HL-60 (cell line): ENCODE data around the gene LYSMD4.
"Not testable (repeated sequence)": the region's sequence is repeated elsewhere in the genome, so short reads cannot be mapped to it uniquely, and the experiment has no call there.

ENCODE experiments used
- DNase-seq, 2 experiments: peaks; one replicate each; pipeline ENCODE4 v3.0.0-alpha.2; 2010 to 2020; ENCODE audit warnings: low read depth in 1 of 2, low spot score in 1 of 2
- H3K27ac ChIP-seq: fragments of 250-450 bp; sonication (Bioruptor Pico); replicated peaks from 2 replicates; pipeline ENCODE4 v1.5.1; 2020; ENCODE audit warnings: mild to moderate bottlenecking, moderate library complexity
- H3K27me3 ChIP-seq: fragments of 250-450 bp; sonication (Bioruptor Pico); 2 replicates; pipeline ENCODE4 v1.5.1; 2021; ENCODE audit warnings: mild to moderate bottlenecking, moderate library complexity; ENCODE audit not compliant: insufficient read depth, poor library complexity, severe bottlenecking
- H3K4me3 ChIP-seq: replicated peaks from 2 replicates; pipeline ENCODE4 v1.5.1; 2011; ENCODE audit warnings: mild to moderate bottlenecking, control low read depth, low read length; ENCODE audit not compliant: insufficient read depth
- GABPA ChIP-seq: IDR thresholded peaks from 2 replicates; pipeline ENCODE4 v1.6.1; 2012; ENCODE audit warnings: low read depth
- POLR2AphosphoS5 ChIP-seq: IDR thresholded peaks from 2 replicates; pipeline ENCODE4 v1.6.1; 2012; ENCODE audit warnings: low read depth
- SPI1 ChIP-seq: IDR thresholded peaks from 2 replicates; pipeline ENCODE4 v1.6.1; 2012; ENCODE audit warnings: low read depth, mild to moderate bottlenecking, borderline replicate concordance
- long read RNA-seq: library from polyadenylated mRNA; unstranded; transcript quantifications from one replicate; pipeline ENCODE4 v2.0.0, GENCODE V29; 2020
- TF ChIP-seq, protein P1 (sequence below): IDR thresholded peaks from one replicate; pipeline ENCODE4 v1.5.1; 2011; ENCODE audit warnings: low read length, control low read depth, inconsistent platforms; ENCODE audit not compliant: insufficient read depth
- TF ChIP-seq, protein P2 (sequence below): IDR thresholded peaks from 2 replicates; pipeline ENCODE4 v1.6.1; 2012; ENCODE audit warnings: low read depth; ENCODE audit not compliant: insufficient replicate concordance

Gene LYSMD4
- long read RNA-seq, transcript LYSMD4-204 (3 exons, 2,672 nt): major isoform, 9 of 47 reads
- long read RNA-seq, partial matches to known transcripts: 4 of 47 reads
- long read RNA-seq, other reads (novel, unspliced or antisense): 31 of 47 reads

DNA sequence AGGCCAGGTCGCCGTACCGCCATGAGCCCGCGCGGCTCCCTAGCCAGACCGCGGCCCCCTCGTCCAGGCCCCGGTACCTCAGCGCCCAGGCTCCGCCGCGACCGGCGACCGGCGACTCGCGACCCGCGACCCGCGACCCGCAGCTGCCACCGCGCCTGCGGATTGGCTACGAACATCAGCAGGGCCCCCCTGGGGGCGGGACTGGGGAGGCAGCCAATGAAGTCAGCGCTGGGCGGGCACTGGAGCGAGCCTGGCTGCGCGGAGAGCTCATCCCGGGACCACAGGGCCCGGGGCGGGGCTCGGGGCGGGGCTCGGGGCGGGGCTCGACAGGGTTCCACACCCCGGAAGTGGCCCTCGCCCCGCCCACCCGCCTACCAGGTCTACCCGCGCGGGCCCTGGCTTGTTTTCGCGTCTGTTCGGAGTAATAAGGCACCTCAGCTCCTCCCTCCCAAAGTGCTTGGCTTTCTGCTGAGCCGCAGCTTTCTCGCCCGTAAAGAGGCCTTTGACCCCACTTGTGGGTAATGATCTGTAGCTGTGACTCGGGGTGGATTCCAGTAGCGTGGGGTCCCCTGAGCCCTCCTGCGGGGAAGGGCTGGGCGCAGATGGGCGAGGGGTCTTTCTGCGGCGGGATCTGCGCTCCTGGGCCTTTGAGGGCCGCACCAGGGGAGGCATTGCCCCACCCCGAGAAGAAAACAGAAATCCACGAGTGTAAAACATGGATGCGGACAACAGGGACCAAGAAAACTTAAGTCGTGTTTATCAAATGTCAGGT, at the start of gene LYSMD4:
Gene LYSMD4, minus strand, starts transcription at position 170 of the 772 bp plus-strand sequence. CDS start 1,438 bp downstream, outside the sequence.
- Histone ChIP-seq H3K27ac (peak within 1 kb of the TSS; percentile 69), H3K4me3 (peak within 1 kb of the TSS; percentile 77), H3K27me3 (no peaks in the 10 kb centered on the region)
- no peak for TF ChIP-seq SPI1
- TF ChIP-seq POLR2AphosphoS5: peak; percentile 44; the same call in 1 of the 2 replicates
- TF ChIP-seq, protein P1, sequence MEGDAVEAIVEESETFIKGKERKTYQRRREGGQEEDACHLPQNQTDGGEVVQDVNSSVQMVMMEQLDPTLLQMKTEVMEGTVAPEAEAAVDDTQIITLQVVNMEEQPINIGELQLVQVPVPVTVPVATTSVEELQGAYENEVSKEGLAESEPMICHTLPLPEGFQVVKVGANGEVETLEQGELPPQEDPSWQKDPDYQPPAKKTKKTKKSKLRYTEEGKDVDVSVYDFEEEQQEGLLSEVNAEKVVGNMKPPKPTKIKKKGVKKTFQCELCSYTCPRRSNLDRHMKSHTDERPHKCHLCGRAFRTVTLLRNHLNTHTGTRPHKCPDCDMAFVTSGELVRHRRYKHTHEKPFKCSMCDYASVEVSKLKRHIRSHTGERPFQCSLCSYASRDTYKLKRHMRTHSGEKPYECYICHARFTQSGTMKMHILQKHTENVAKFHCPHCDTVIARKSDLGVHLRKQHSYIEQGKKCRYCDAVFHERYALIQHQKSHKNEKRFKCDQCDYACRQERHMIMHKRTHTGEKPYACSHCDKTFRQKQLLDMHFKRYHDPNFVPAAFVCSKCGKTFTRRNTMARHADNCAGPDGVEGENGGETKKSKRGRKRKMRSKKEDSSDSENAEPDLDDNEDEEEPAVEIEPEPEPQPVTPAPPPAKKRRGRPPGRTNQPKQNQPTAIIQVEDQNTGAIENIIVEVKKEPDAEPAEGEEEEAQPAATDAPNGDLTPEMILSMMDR: no peak
- DNase-seq: peak; percentile 85 to 96

DNA sequence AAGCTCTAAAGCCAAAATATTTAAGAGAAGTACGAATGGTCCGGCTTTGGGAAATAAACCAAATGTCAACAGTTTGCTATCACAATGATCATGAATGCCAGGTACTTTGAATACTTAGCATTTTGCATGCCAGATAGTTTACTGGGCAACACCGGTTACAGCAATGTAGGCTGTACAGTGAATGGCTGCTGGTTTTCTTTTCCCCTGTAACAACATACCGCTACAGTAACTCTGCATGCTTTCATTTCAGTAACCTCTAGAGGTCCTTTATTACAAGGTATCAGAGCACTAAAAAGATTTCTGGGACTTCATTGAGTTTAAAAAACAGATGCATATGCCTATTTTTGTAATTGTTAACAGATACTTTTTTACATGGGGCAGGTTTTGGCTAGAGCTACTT, 48.8 kb upstream of the LYSMD4 start:
- not testable (repeated sequence) for H3K27ac ChIP-seq, DNase-seq, H3K27me3 ChIP-seq, H3K4me3 ChIP-seq

DNA sequence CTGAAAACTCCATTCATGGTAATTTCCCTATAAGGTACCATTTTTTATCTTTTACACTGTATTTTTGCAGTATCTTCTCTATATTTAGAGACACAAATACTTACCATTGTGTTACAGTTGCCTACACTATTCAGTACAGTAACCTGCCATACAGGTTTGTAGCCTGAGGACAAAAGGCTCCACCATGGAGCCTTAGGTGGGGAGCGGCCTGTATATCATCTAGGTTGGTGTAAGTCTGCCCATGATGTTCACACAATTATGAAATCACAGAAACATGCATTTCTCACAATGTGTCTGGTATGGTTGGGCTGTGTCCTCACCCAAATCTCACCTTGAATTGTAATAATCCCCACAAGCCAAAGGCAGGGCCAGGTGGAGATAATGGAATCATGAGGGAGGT, 43.9 kb upstream of the LYSMD4 start:
- DNase-seq: no peak
- Histone ChIP-seq H3K4me3 (no peak overlapping the region), H3K27me3 (peaks cover 2% of the 10 kb centered on the region), H3K27ac (no peak overlapping the region)
- TF ChIP-seq, protein P1: no peak
- no peak for TF ChIP-seq SPI1
- TF ChIP-seq, protein P2, sequence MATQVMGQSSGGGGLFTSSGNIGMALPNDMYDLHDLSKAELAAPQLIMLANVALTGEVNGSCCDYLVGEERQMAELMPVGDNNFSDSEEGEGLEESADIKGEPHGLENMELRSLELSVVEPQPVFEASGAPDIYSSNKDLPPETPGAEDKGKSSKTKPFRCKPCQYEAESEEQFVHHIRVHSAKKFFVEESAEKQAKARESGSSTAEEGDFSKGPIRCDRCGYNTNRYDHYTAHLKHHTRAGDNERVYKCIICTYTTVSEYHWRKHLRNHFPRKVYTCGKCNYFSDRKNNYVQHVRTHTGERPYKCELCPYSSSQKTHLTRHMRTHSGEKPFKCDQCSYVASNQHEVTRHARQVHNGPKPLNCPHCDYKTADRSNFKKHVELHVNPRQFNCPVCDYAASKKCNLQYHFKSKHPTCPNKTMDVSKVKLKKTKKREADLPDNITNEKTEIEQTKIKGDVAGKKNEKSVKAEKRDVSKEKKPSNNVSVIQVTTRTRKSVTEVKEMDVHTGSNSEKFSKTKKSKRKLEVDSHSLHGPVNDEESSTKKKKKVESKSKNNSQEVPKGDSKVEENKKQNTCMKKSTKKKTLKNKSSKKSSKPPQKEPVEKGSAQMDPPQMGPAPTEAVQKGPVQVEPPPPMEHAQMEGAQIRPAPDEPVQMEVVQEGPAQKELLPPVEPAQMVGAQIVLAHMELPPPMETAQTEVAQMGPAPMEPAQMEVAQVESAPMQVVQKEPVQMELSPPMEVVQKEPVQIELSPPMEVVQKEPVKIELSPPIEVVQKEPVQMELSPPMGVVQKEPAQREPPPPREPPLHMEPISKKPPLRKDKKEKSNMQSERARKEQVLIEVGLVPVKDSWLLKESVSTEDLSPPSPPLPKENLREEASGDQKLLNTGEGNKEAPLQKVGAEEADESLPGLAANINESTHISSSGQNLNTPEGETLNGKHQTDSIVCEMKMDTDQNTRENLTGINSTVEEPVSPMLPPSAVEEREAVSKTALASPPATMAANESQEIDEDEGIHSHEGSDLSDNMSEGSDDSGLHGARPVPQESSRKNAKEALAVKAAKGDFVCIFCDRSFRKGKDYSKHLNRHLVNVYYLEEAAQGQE: no peak
- TF ChIP-seq GABPA: no peak
- TF ChIP-seq POLR2AphosphoS5: no peak

DNA sequence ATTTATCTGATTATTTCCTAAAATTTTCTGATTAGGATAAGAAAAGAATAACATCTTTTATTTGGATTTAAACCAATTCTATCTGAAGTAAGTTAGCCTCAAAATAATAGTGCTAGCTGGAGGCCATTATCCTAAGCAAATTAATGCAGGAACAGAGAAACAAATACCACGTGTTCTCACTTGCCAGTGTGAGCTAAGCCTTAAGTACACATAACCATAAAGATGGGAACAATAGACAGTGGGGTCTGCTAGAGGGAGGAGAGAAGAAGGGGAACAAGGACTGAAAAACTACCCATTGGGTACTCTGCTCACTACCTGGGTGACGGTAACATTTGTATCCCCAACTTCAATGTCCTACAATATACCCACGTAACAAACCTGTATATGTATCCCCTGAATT, 31.3 kb upstream of the LYSMD4 start:
- no peak for TF ChIP-seq SPI1
- TF ChIP-seq, protein P2: no peak
- no peak for TF ChIP-seq GABPA
- no peak for TF ChIP-seq POLR2AphosphoS5
- TF ChIP-seq, protein P1: no peak
- no peak for DNase-seq
- Histone ChIP-seq H3K27ac (no peak overlapping the region), H3K27me3 (no peaks in the 10 kb centered on the region), H3K4me3 (no peak overlapping the region)
